ENCODE measurements around the gene RPS6KA4. TPM values are rescaled to one million over a fixed set of nuclear protein-coding genes. Genes with fewer than 3 reads are reported as not detected.

Gene RPS6KA4
- total RNA-seq, 1 donor from 2014 or later = 12.7 TPM

GRCh38 chr11:64324692-64325469 lies 34.1 kb upstream of the RPS6KA4 start:
- no peak overlapping the region for H3K4me3 ChIP-seq
- no peaks in the 10 kb centered on the region for H3K4me1 ChIP-seq
- no peak overlapping the region for H3K27ac Mint-ChIP-seq
- no peak overlapping the region for H3K4me2 ChIP-seq
- no peak for DNase-seq (ENCODE audit: low spot score)
- H3K9me3 ChIP-seq (ENCODE audit: low read depth) = no peaks in the 10 kb centered on the region
- peaks cover 2% of the 10 kb centered on the region for H3K9me3 Mint-ChIP-seq
- H3K9ac ChIP-seq = no peak overlapping the region
- H3K27me3 ChIP-seq = no peaks in the 10 kb centered on the region
- peaks cover 9% of the 10 kb centered on the region for H3K27me3 Mint-ChIP-seq (ENCODE audit: insufficient read depth, low read depth)
- H3K36me3 Mint-ChIP-seq = peaks cover 10% of the 10 kb centered on the region
- H3K79me2 ChIP-seq (ENCODE audit: low read depth) = no peaks in the 10 kb centered on the region
- TF ChIP-seq EZH2 (IDR thresholded peaks at IDR 0.05) (no peak), CTCF (IDR thresholded peaks at IDR 0.05) (no peak), EZH2phosphoT487 (IDR thresholded peaks at IDR 0.05) (no peak)
- peaks cover 6% of the 10 kb centered on the region for H3F3A ChIP-seq (ENCODE audit: low read depth)
- no peak overlapping the region for H3K4me3 Mint-ChIP-seq
- no peak overlapping the region for H2AFZ ChIP-seq (replicated peaks)
- H3K36me3 ChIP-seq = no peaks in the 10 kb centered on the region
- no peaks in the 10 kb centered on the region for H4K20me1 ChIP-seq (ENCODE audit: low read depth)
- peaks cover 3% of the 10 kb centered on the region for H3K4me1 Mint-ChIP-seq
- no peak overlapping the region for H3K27ac ChIP-seq

- Histone ChIP-seq H3F3A (ENCODE audit: low read depth) (peaks cover 6% of the 10 kb centered on the region), H2AFZ (replicated peaks) (no peak overlapping the region), H3K4me3 (no peak overlapping the region), H3K9me3 (ENCODE audit: low read depth) (no peaks in the 10 kb centered on the region), H3K9ac (no peak overlapping the region), H3K4me1 (no peaks in the 10 kb centered on the region), H3K27ac (no peak overlapping the region), H3K36me3 (no peaks in the 10 kb centered on the region), H4K20me1 (ENCODE audit: low read depth) (no peaks in the 10 kb centered on the region), H3K79me2 (ENCODE audit: low read depth) (no peaks in the 10 kb centered on the region), H3K27me3 (no peaks in the 10 kb centered on the region), H3K4me2 (no peak overlapping the region)
- no peak overlapping the region for H3K4me3 Mint-ChIP-seq
- H3K27me3 Mint-ChIP-seq (ENCODE audit: insufficient read depth, low read depth) = peaks cover 9% of the 10 kb centered on the region
- H3K9me3 Mint-ChIP-seq = peaks cover 2% of the 10 kb centered on the region
- no peaks in the 10 kb centered on the region for H3K4me1 Mint-ChIP-seq
- no peak overlapping the region for H3K27ac Mint-ChIP-seq
- H3K36me3 Mint-ChIP-seq = no peaks in the 10 kb centered on the region
- DNase-seq (ENCODE audit: low spot score) = no peak
- TF ChIP-seq EZH2 (IDR thresholded peaks at IDR 0.05) (no peak), CTCF (IDR thresholded peaks at IDR 0.05) (no peak), EZH2phosphoT487 (IDR thresholded peaks at IDR 0.05) (no peak)
Observed at GRCh38 chr11:64327375-64327774, 31.6 kb upstream of the RPS6KA4 start.

- H3K9me3 ChIP-seq (ENCODE audit: low read depth) = no peaks in the 10 kb centered on the region
- H4K20me1 ChIP-seq (ENCODE audit: low read depth) = no peaks in the 10 kb centered on the region
- no peak overlapping the region for H3K4me2 ChIP-seq
- no peak overlapping the region for H3K27ac ChIP-seq
- no peak overlapping the region for H3K4me3 ChIP-seq
- no peak overlapping the region for H3K27ac Mint-ChIP-seq
- no peaks in the 10 kb centered on the region for H3K4me1 Mint-ChIP-seq
- no peak for DNase-seq (ENCODE audit: low spot score)
- H3K27me3 Mint-ChIP-seq (ENCODE audit: insufficient read depth, low read depth) = peaks cover 9% of the 10 kb centered on the region
- TF ChIP-seq EZH2phosphoT487 (IDR thresholded peaks at IDR 0.05) (no peak), EZH2 (IDR thresholded peaks at IDR 0.05) (no peak), CTCF (IDR thresholded peaks at IDR 0.05) (no peak)
- H3K79me2 ChIP-seq (ENCODE audit: low read depth) = no peaks in the 10 kb centered on the region
- H2AFZ ChIP-seq (replicated peaks) = no peak overlapping the region
- no peaks in the 10 kb centered on the region for H3K27me3 ChIP-seq
- H3K36me3 ChIP-seq = no peaks in the 10 kb centered on the region
- peaks cover 2% of the 10 kb centered on the region for H3K9me3 Mint-ChIP-seq
- H3K4me3 Mint-ChIP-seq = no peak overlapping the region
- no peaks in the 10 kb centered on the region for H3K36me3 Mint-ChIP-seq
- H3F3A ChIP-seq (ENCODE audit: low read depth) = peaks cover 6% of the 10 kb centered on the region
- no peaks in the 10 kb centered on the region for H3K4me1 ChIP-seq
- H3K9ac ChIP-seq = no peak overlapping the region
Observed at GRCh38 chr11:64327993-64328392, 31.0 kb upstream of the RPS6KA4 start.
